Measurements from ENCODE around the gene IRX3. TPM values are rescaled to one million over a fixed set of nuclear protein-coding genes. Genes with fewer than 3 reads are reported as not detected.

The IRX3 gene
- 11.2 TPM in 2 replicates for total RNA-seq

DNA sequence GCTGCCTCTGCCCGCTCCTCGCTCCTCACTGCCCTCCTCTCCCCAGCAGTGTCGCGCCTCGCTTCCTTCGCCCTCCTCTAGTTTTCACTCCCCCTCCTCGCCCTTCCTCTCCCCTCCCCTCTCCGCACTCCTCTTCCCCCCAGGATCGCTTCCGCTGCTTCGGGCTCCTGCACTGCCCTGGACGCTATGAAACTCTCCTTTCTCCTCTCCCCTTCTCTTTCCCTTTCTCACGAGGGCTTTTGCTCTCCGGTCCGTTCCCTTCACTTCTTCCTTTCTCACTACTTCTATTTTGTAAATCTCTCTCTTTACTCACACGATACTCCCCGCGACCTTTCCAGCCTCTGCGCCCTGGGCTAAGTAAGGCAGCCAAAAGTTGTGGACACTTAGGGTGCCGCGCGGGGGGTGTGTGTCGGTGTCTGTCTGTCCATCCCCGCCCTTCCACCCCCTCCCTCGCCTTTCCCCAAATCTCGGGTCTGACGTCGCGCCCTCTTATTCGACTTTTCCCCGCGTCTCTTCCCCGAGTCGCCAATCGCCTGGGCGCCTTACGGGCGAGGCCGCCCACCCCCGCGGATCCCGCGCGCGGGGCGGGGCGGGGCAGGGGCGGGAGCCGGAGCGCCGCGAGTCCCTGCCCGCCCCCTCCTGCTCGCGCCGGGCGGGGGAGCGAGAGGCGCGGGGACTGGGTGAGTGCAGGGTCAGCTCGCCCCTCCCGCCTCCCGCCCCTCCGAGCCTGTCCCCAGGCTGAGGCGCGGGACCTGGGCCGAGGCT, at the start of gene IRX3:
TSS of gene IRX3 (minus strand) at position 422 of the 765 bp plus-strand sequence. CDS start 737 bp downstream, outside the sequence.

